Medulla oblongata (tissue), 1 donor: Measurements from ENCODE around the gene THSD7B.

Experiments used
- DNase-seq: peaks from one replicate; pipeline ENCODE4 v3.0.0-alpha.2; 2015; ENCODE audit errors: extremely low spot score

Gene THSD7B

GRCh38 chr2:137367361-137367760, 602.0 kb downstream of the THSD7B start:
- no peak for DNase-seq

- DNase-seq = no peak
Observed at GRCh38 chr2:137369106-137369505, 603.8 kb downstream of the THSD7B start.

- no peak for DNase-seq
Observed at GRCh38 chr2:137379186-137379585, 613.8 kb downstream of the THSD7B start.

GRCh38 chr2:137380610-137381009, 615.3 kb downstream of the THSD7B start:
- DNase-seq = no peak

- DNase-seq = no peak
Observed at GRCh38 chr2:137381731-137382130, 616.4 kb downstream of the THSD7B start.

- DNase-seq = no peak
Observed at GRCh38 chr2:137383391-137383790, 618.0 kb downstream of the THSD7B start.

GRCh38 chr2:137387044-137387443, 621.7 kb downstream of the THSD7B start:
- DNase-seq = no peak

GRCh38 chr2:137405496-137405895, 640.2 kb downstream of the THSD7B start:
- DNase-seq = no peak

- no peak for DNase-seq
Observed at GRCh38 chr2:137411585-137411984, 646.2 kb downstream of the THSD7B start.

GRCh38 chr2:137420744-137421143, 655.4 kb downstream of the THSD7B start:
- DNase-seq = no peak

- no peak for DNase-seq
Observed at GRCh38 chr2:137435162-137435561, 669.8 kb downstream of the THSD7B start.

GRCh38 chr2:137437386-137437785, 672.0 kb downstream of the THSD7B start:
- no peak for DNase-seq

- no peak for DNase-seq
Observed at GRCh38 chr2:137444970-137445369, 679.6 kb downstream of the THSD7B start.

- DNase-seq = no peak
Observed at GRCh38 chr2:137449454-137449853, 684.1 kb downstream of the THSD7B start.

- DNase-seq = no peak
Observed at GRCh38 chr2:137454886-137455285, 689.5 kb downstream of the THSD7B start.

GRCh38 chr2:137467246-137467862, 702.0 kb downstream of the THSD7B start:
- DNase-seq = peak; percentile 50

- no peak for DNase-seq
Observed at GRCh38 chr2:137493261-137493660, 727.9 kb downstream of the THSD7B start.

GRCh38 chr2:137500599-137500998, 735.3 kb downstream of the THSD7B start:
- no peak for DNase-seq

- DNase-seq = no peak
Observed at GRCh38 chr2:137507237-137507636, 741.9 kb downstream of the THSD7B start.

- DNase-seq = no peak
Observed at GRCh38 chr2:137508739-137509384, 743.5 kb downstream of the THSD7B start.

GRCh38 chr2:137511526-137511925, 746.2 kb downstream of the THSD7B start:
- no peak for DNase-seq

- no peak for DNase-seq
Observed at GRCh38 chr2:137521653-137522619, 756.6 kb downstream of the THSD7B start.

- DNase-seq = no peak
Observed at GRCh38 chr2:137522620-137523011, 757.3 kb downstream of the THSD7B start.
